GM12878 (cell line): ENCODE results near the gene ARHGEF25.

Experiments used
- CTCF ChIP-seq, 3 experiments: IDR thresholded peaks in 2 of 3; conservative IDR thresholded peaks in 1 of 3; 2 replicates each; pipeline ENCODE4 v1.5.1; 2011; ENCODE audit warnings: low read depth in 3 of 3, low read length in 3 of 3, mild to moderate bottlenecking in 3 of 3, control low read depth in 2 of 3, moderate library complexity in 2 of 3, inconsistent platforms in 1 of 3, mixed read lengths in 1 of 3; ENCODE audit not compliant: control insufficient read depth in 2 of 3, insufficient read depth in 1 of 3; ENCODE audit errors: extremely low read depth in 1 of 3
- HCFC1 ChIP-seq: fragments of 150-350 bp; IDR thresholded peaks from 2 replicates; pipeline ENCODE4 v1.6.1; 2014; ENCODE audit warnings: low read length
- HDAC6 ChIP-seq: fragments of 200-600 bp; sonication (generic); IDR thresholded peaks from one replicate; pipeline ENCODE4 v1.8.0; 2017; ENCODE audit warnings: antibody characterized with exemption; ENCODE audit not compliant: unreplicated experiment
- NRF1 ChIP-seq: conservative IDR thresholded peaks from 2 replicates; pipeline ENCODE4 v1.6.1; 2011; ENCODE audit warnings: mild to moderate bottlenecking, low read depth, low read length, improper control_type of control experiment
- PBX3 ChIP-seq: IDR thresholded peaks from 2 replicates; pipeline ENCODE4 v1.6.1; 2011; ENCODE audit warnings: mild to moderate bottlenecking, low read depth, low read length, moderate library complexity; ENCODE audit not compliant: insufficient replicate concordance
- SIN3A ChIP-seq: IDR thresholded peaks from 2 replicates; pipeline ENCODE4 v1.6.1; 2012; ENCODE audit warnings: low read depth, low read length, improper control_type of control experiment
- SP1 ChIP-seq: IDR thresholded peaks from one replicate; pipeline ENCODE4 v1.6.1; 2011; ENCODE audit warnings: low read depth, low read length
- YY1 ChIP-seq: IDR thresholded peaks from 2 replicates; pipeline ENCODE4 v1.6.1; 2011; ENCODE audit warnings: low read depth, mild to moderate bottlenecking, low read length

GRCh38 chr12:57600395-57600794, 10.8 kb upstream of the ARHGEF25 start:
- TF ChIP-seq SP1 (no peak), HCFC1 (no peak), NRF1 (no peak), CTCF (IDR thresholded peaks at IDR 0.05 in 2 of 3, conservative IDR thresholded peaks at IDR 0.05 in 1 of 3; ENCODE audit: control insufficient read depth in 2 of 3, extremely low read depth in 1 of 3, insufficient read depth in 1 of 3, low read depth in 3 of 3, low read length in 3 of 3) (no peak), YY1 (no peak), SIN3A (no peak), PBX3 (no peak), HDAC6 (no peak)
